Measurements from ENCODE around the gene ACAP1. TPM values are rescaled to one million over a fixed set of nuclear protein-coding genes. Genes with fewer than 3 reads are reported as not detected.
A peak's percentile ranks its signal among the peaks of the same experiment; 100 is the strongest.

Gene ACAP1
- total RNA-seq, 6 donors from 2014 or later: 8.5 to 114 (median 22.8) TPM

DNA sequence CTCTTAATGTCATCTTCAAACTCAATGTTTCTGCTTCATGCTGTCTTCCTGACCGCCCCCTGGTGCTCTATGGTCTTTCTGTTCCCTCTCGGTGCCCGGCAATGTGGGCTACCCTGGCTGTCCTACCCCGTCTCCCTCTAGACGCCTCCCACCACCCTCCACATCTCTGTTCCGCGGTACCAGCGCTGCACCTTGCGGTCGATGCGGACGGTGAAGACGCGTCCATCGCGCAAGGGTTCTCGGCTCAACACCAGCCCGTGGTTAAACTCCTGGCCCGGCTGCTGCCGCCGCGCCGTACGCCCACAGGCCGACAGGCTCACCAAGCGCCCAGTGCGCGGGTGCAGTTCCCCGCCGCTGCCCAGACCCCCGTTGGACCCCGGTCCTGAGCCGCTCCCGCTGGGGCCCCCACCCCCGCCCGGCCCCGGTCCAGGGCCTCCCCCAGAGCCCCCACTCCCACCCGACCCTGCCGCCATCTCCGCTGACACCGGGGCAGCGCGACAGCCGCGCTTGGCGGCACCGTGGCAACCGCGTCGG, 7.4 kb upstream of the ACAP1 start, which contains the start of gene NEURL4:
Gene NEURL4, minus strand, starts transcription at position 496 of the 534 bp plus-strand sequence. Its CDS starts 23 bp downstream, at position 473.
- DNase-seq: peak in 1 of 2 donors; percentile 97
- 0 to 1% methylated on average over 18 to 39 of the region's 50 CpGs for WGBS, 2 donors
- TF ChIP-seq EP300 (IDR thresholded peaks at IDR 0.05) (no peak), POLR2AphosphoS5 (IDR thresholded peaks at IDR 0.05) (no peak), POLR2A (IDR thresholded peaks at IDR 0.05) (no peak)
- TF ChIP-seq, protein P1, sequence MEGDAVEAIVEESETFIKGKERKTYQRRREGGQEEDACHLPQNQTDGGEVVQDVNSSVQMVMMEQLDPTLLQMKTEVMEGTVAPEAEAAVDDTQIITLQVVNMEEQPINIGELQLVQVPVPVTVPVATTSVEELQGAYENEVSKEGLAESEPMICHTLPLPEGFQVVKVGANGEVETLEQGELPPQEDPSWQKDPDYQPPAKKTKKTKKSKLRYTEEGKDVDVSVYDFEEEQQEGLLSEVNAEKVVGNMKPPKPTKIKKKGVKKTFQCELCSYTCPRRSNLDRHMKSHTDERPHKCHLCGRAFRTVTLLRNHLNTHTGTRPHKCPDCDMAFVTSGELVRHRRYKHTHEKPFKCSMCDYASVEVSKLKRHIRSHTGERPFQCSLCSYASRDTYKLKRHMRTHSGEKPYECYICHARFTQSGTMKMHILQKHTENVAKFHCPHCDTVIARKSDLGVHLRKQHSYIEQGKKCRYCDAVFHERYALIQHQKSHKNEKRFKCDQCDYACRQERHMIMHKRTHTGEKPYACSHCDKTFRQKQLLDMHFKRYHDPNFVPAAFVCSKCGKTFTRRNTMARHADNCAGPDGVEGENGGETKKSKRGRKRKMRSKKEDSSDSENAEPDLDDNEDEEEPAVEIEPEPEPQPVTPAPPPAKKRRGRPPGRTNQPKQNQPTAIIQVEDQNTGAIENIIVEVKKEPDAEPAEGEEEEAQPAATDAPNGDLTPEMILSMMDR (IDR thresholded peaks at IDR 0.05): no peak
- Histone ChIP-seq H3K36me3 (peaks cover 0 to 37% (median 20%) of the 10 kb centered on the region in 4 donors), H3K27me3 (no peaks in the 10 kb centered on the region), H3K27ac (peak within 1 kb of the TSS; percentile 80 to 94 (median 92)), H3K4me1 (peaks cover 13 to 26% (median 15%) of the 10 kb centered on the region in 4 donors), H3K4me3 (peak within 1 kb of the TSS; percentile 74 to 95 (median 84)), H3K9me3 (no peaks in the 10 kb centered on the region)
- peak in 1 of 2 donors; percentile 47 for ATAC-seq (ENCODE audit: low FRiP score in 2 of 2)

DNA sequence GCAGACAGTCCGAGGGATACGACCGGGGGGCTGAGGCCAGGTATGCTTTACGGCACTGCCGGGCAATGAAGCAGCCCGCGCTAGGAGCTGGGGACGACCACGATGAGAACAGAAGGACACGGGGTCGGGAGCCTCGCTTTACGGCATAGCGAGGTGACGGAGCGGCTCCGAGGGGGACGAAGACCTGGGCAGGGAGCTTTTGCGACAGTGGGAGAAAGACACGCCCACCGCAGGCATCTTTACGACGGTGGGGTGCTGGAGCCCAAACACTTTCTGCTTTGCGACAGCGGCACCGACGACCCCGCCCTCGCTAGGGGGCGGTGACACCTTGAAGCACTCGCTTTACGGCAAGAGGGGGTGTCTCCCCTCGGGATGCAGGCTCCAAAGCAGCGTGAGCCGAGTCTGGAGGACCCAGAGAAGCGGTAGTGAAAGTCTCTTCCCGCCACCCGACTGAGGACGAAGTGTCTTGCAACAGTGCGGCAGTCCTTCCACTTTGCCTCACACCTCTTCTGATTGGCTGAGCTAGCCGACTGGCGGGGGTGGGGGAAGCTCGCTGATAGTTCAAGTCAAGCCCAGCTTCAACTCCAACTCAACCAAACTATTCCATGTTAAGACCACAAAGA, 6.8 kb upstream of the ACAP1 start:
- Histone ChIP-seq H3K4me3 (peak overlapping the region; percentile 74 to 95 (median 84)), H3K9me3 (no peaks in the 10 kb centered on the region), H3K27me3 (no peaks in the 10 kb centered on the region), H3K36me3 (peaks cover 0 to 31% (median 17%) of the 10 kb centered on the region in 4 donors), H3K4me1 (peaks cover 13 to 26% (median 15%) of the 10 kb centered on the region in 4 donors), H3K27ac (peak overlapping the region; percentile 80 to 94 (median 92))
- TF ChIP-seq POLR2AphosphoS5 (IDR thresholded peaks at IDR 0.05): peak; percentile 65 to 90
- peak in 1 of 4 donors; percentile 48 for TF ChIP-seq EP300 (IDR thresholded peaks at IDR 0.05)
- peak in 3 of 4 donors; percentile 29 to 84 (median 62) for TF ChIP-seq POLR2A (IDR thresholded peaks at IDR 0.05)
- TF ChIP-seq, protein P1 (IDR thresholded peaks at IDR 0.05): peak in 2 of 6 experiments; percentile 9 to 27
- 0% methylated on average over 31 to 41 of the region's 43 CpGs for WGBS, 2 donors
- peak; percentile 98 to 99 for DNase-seq
- peak; percentile 95 to 97 for ATAC-seq (ENCODE audit: low FRiP score in 2 of 2)

DNA sequence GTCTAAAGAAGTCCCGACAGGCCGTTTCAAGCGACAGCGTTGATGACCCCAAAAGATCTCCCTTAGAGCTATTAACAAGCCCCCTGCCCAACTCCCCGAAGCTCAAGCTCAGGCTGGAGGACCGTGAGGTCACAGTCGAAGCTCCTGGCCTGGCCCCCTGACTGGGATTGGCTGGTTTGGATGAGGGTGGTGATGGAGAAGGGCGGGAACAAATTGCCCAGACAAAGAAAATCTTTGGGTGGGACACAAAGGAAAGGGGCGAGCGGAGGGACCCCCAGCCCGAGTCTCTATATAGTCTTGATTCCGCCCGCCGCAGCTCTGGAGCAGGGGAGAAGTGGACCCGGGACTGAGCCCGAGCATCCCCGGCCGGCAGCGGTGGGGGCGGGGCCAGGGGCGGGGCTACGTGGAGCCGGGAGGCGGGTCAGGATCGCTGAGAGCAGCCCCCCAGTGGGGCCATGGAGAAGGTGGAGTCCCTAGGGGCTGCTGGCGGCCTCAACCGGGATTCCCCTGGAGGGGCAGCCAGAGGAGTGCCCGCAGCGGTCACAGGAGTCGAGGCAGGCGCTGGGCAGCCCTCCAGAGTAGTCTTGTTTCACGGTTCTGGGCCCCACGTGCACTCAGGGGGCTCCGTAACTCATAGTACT, 6.2 kb upstream of the ACAP1 start:
- TF ChIP-seq POLR2AphosphoS5 (IDR thresholded peaks at IDR 0.05): no peak
- TF ChIP-seq, protein P1 (IDR thresholded peaks at IDR 0.05): no peak
- no peak for TF ChIP-seq POLR2A (IDR thresholded peaks at IDR 0.05)
- no peak for TF ChIP-seq EP300 (IDR thresholded peaks at IDR 0.05)
- peak; percentile 83 to 86 for ATAC-seq (ENCODE audit: low FRiP score in 2 of 2)

DNA sequence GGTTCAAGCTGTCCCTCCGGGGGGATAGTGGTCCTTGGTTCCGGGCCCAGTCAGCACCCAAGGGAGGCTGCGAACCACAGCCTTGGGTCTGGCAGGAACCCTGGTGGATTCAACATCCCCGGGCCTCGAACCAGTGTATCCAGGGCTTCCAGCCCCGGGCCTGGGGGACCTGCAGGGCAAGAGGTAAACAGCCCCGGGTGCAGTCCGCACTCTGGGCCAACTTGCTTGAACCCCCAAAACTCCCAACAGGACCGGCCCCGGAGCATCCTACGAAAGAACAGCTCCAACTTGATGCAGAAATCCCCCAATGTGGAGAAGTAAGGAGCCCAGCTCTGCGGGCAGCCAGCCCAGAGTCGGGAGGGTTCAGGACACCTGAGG, 5.7 kb upstream of the ACAP1 start:
- no peaks in the 10 kb centered on the region for H3K27me3 ChIP-seq
- H3K36me3 ChIP-seq: peaks cover 0 to 20% (median 7%) of the 10 kb centered on the region in 4 donors
- peak overlapping the region; percentile 80 to 94 (median 92) for H3K27ac ChIP-seq
- H3K4me3 ChIP-seq: peak overlapping the region in 3 of 4 donors; percentile 74 to 86 (median 82)
- no peaks in the 10 kb centered on the region for H3K9me3 ChIP-seq
- DNase-seq (peak in 1 of 2 donors; percentile 50), ATAC-seq (ENCODE audit: low FRiP score in 2 of 2) (no peak)
- H3K4me1 ChIP-seq: peaks cover 13 to 26% (median 15%) of the 10 kb centered on the region in 4 donors
- 61 to 90% methylated on average over 5 to 13 of the region's 13 CpGs for WGBS, 2 donors
- TF ChIP-seq POLR2AphosphoS5 (IDR thresholded peaks at IDR 0.05) (no peak), EP300 (IDR thresholded peaks at IDR 0.05) (no peak), POLR2A (IDR thresholded peaks at IDR 0.05) (no peak)
- TF ChIP-seq, protein P1 (IDR thresholded peaks at IDR 0.05): no peak

More for the DNA sequence above, 6.2 kb upstream of the ACAP1 start:
- peak; percentile 82 to 96 for DNase-seq
- Histone ChIP-seq H3K27me3 (no peaks in the 10 kb centered on the region), H3K4me1 (peaks cover 13 to 26% (median 15%) of the 10 kb centered on the region in 4 donors), H3K9me3 (no peaks in the 10 kb centered on the region), H3K36me3 (peaks cover 0 to 25% (median 11%) of the 10 kb centered on the region in 4 donors), H3K4me3 (peak overlapping the region; percentile 74 to 95 (median 84)), H3K27ac (peak overlapping the region; percentile 80 to 94 (median 92))
- 1 to 2% methylated on average over 7 to 21 of the region's 34 CpGs for WGBS, 2 donors

Data from upper lobe of left lung (tissue), 6 donors.